ACC112 (cell line): ENCODE measurements around the gene ESRRG.

Experiments used
- H2AFZ ChIP-seq: fragments of 200-600 bp; sonication (generic); one replicate; pipeline ENCODE4 v1.6.0; 2017; ENCODE audit warnings: antibody characterized with exemption, low read length; ENCODE audit not compliant: unreplicated experiment
- H3K27ac ChIP-seq: fragments of 200-600 bp; sonication (generic); 2 replicates; pipeline ENCODE4 v1.5.1; 2014; ENCODE audit warnings: low read depth, mild to moderate bottlenecking, antibody characterized with exemption, low read length, moderate library complexity
- H3K27me3 ChIP-seq: fragments of 200-600 bp; sonication (generic); 2 replicates; pipeline ENCODE4 v1.6.1; 2014; ENCODE audit warnings: mild to moderate bottlenecking, antibody characterized with exemption, low read length, moderate library complexity, mixed read lengths; ENCODE audit not compliant: insufficient read depth
- H3K36me3 ChIP-seq: fragments of 200-600 bp; sonication (generic); 2 replicates; pipeline ENCODE4 v1.6.1; 2016; ENCODE audit warnings: mild to moderate bottlenecking, antibody characterized with exemption, low read length, moderate library complexity, mixed read lengths; ENCODE audit not compliant: insufficient read depth
- H3K4me1 ChIP-seq: fragments of 200-600 bp; sonication (generic); one replicate; pipeline ENCODE4 v1.6.1; 2016; ENCODE audit warnings: low read length, mixed read lengths; ENCODE audit not compliant: insufficient read depth, unreplicated experiment, control insufficient read depth
- H3K4me3 ChIP-seq: fragments of 200-600 bp; sonication (generic); 2 replicates; pipeline ENCODE4 v1.5.1; 2014; ENCODE audit warnings: mild to moderate bottlenecking, low read depth, low read length
- H3K79me2 ChIP-seq: fragments of 200-600 bp; sonication (generic); one replicate; pipeline ENCODE4 v1.6.0; 2016; ENCODE audit warnings: low read length; ENCODE audit not compliant: control insufficient read depth, unreplicated experiment, insufficient read depth

ESRRG gene

GRCh38 chr1:216723274-216723780 lies at the start of gene ESRRG:
TSS of gene ESRRG (minus strand) at chr1:216723429. CDS start at chr1:216723299, 130 bp downstream.
- Histone ChIP-seq H3K79me2 (no peaks in the 10 kb centered on the region), H3K27ac (no peak within 1 kb of the TSS), H2AFZ (peak within 1 kb of the TSS; percentile 64), H3K27me3 (peaks cover 87% of the 10 kb centered on the region), H3K36me3 (no peaks in the 10 kb centered on the region), H3K4me1 (no peaks in the 10 kb centered on the region), H3K4me3 (peak within 1 kb of the TSS; percentile 73)

GRCh38 chr1:216771922-216772321 lies 48.7 kb upstream of the ESRRG start:
- H3K27me3 ChIP-seq: no peaks in the 10 kb centered on the region; the same call in 1 of the 2 replicates

GRCh38 chr1:216766633-216767327 lies 43.6 kb upstream of the ESRRG start:
- Histone ChIP-seq H2AFZ (no peak overlapping the region), H3K36me3 (no peaks in the 10 kb centered on the region), H3K4me3 (no peak overlapping the region), H3K79me2 (no peaks in the 10 kb centered on the region), H3K27me3 (no peaks in the 10 kb centered on the region), H3K27ac (no peak overlapping the region), H3K4me1 (peaks cover 6% of the 10 kb centered on the region)

More at GRCh38 chr1:216771922-216772321, 48.7 kb upstream of the ESRRG start:
- H3K4me1 ChIP-seq: peaks cover 4% of the 10 kb centered on the region
- no peak overlapping the region for H2AFZ ChIP-seq
- no peaks in the 10 kb centered on the region for H3K79me2 ChIP-seq
- H3K36me3 ChIP-seq: no peaks in the 10 kb centered on the region
- no peak overlapping the region for H3K4me3 ChIP-seq
- no peak overlapping the region for H3K27ac ChIP-seq

GRCh38 chr1:216765346-216766300 lies 42.4 kb upstream of the ESRRG start:
- peaks cover 6% of the 10 kb centered on the region for H3K4me1 ChIP-seq
- H2AFZ ChIP-seq: no peak overlapping the region
- no peaks in the 10 kb centered on the region for H3K79me2 ChIP-seq
- H3K27ac ChIP-seq: no peak overlapping the region
- no peaks in the 10 kb centered on the region for H3K27me3 ChIP-seq
- no peaks in the 10 kb centered on the region for H3K36me3 ChIP-seq
- peak overlapping the region; percentile 29; the same call in 1 of the 2 replicates for H3K4me3 ChIP-seq

GRCh38 chr1:216758161-216758560 lies 34.9 kb upstream of the ESRRG start:
- Histone ChIP-seq H3K27ac (no peak overlapping the region), H3K4me3 (no peak overlapping the region), H3K79me2 (no peaks in the 10 kb centered on the region), H2AFZ (no peak overlapping the region), H3K4me1 (no peaks in the 10 kb centered on the region), H3K36me3 (no peaks in the 10 kb centered on the region), H3K27me3 (no peaks in the 10 kb centered on the region)

GRCh38 chr1:216757110-216757509 lies 33.9 kb upstream of the ESRRG start:
- Histone ChIP-seq H3K27me3 (no peaks in the 10 kb centered on the region), H3K27ac (no peak overlapping the region), H3K4me3 (no peak overlapping the region), H3K79me2 (no peaks in the 10 kb centered on the region), H2AFZ (no peak overlapping the region), H3K4me1 (no peaks in the 10 kb centered on the region), H3K36me3 (no peaks in the 10 kb centered on the region)

GRCh38 chr1:216750961-216751360 lies 27.7 kb upstream of the ESRRG start:
- H3K36me3 ChIP-seq: no peaks in the 10 kb centered on the region
- no peak overlapping the region for H2AFZ ChIP-seq
- H3K27ac ChIP-seq: no peak overlapping the region
- H3K79me2 ChIP-seq: no peaks in the 10 kb centered on the region
- no peak overlapping the region for H3K4me3 ChIP-seq
- H3K4me1 ChIP-seq: no peaks in the 10 kb centered on the region
- no peaks in the 10 kb centered on the region for H3K27me3 ChIP-seq

- Histone ChIP-seq H3K4me1 (no peaks in the 10 kb centered on the region), H3K27me3 (no peaks in the 10 kb centered on the region; the same call in 1 of the 2 replicates), H2AFZ (peak overlapping the region; percentile 39), H3K4me3 (no peak overlapping the region), H3K36me3 (no peaks in the 10 kb centered on the region), H3K27ac (no peak overlapping the region), H3K79me2 (no peaks in the 10 kb centered on the region)
These were observed 26.9 kb upstream of the ESRRG start for GRCh38 chr1:216750031-216750627.

GRCh38 chr1:216749232-216749631 lies 26.0 kb upstream of the ESRRG start:
- Histone ChIP-seq H2AFZ (no peak overlapping the region), H3K79me2 (no peaks in the 10 kb centered on the region), H3K36me3 (no peaks in the 10 kb centered on the region), H3K4me1 (no peaks in the 10 kb centered on the region), H3K27ac (no peak overlapping the region), H3K27me3 (no peaks in the 10 kb centered on the region; the same call in 1 of the 2 replicates), H3K4me3 (no peak overlapping the region)

- no peaks in the 10 kb centered on the region for H3K36me3 ChIP-seq
- H3K27ac ChIP-seq: no peak overlapping the region
- no peaks in the 10 kb centered on the region for H3K4me1 ChIP-seq
- no peak overlapping the region for H3K4me3 ChIP-seq
- H2AFZ ChIP-seq: no peak overlapping the region
- H3K27me3 ChIP-seq: peaks cover 3% of the 10 kb centered on the region
- no peaks in the 10 kb centered on the region for H3K79me2 ChIP-seq
These were observed 19.4 kb upstream of the ESRRG start for GRCh38 chr1:216742625-216743024.
